K562 (cell line): ENCODE results near the gene AIRE. TPM values are rescaled to one million over a fixed set of nuclear protein-coding genes. Genes with fewer than 3 reads are reported as not detected.
A peak's percentile ranks its signal among the peaks of the same experiment; 100 is the strongest.

Experiments
- ASH1L ChIP-seq: fragments of 450-650 bp; IDR thresholded peaks from 2 replicates; pipeline ENCODE4 v1.6.1; 2018; ENCODE audit warnings: borderline replicate concordance, mild to moderate bottlenecking, low read depth; ENCODE audit not compliant: partially characterized antibody
- ATF7 ChIP-seq: fragments of 450-650 bp; IDR thresholded peaks from 2 replicates; pipeline ENCODE4 v1.7.1; 2014; ENCODE audit warnings: mild to moderate bottlenecking, moderate library complexity
- CREB5 ChIP-seq: fragments of 250-450 bp; sonication (Bioruptor Pico); IDR thresholded peaks from 2 replicates; pipeline ENCODE4 v1.5.0; 2020; ENCODE audit warnings: mild to moderate bottlenecking
- CREM ChIP-seq: IDR thresholded peaks from 2 replicates; pipeline ENCODE4 v1.6.1; 2014; ENCODE audit warnings: antibody characterized with exemption, low read depth
- CTBP1 ChIP-seq: fragments of 450-650 bp; IDR thresholded peaks from 2 replicates; pipeline ENCODE4 v1.6.1; 2016; ENCODE audit warnings: borderline replicate concordance
- EGR1 ChIP-seq: fragments of 450-650 bp; conservative IDR thresholded peaks from 2 replicates; pipeline ENCODE4 v1.6.1; 2017; ENCODE audit warnings: mild to moderate bottlenecking
- KLF1 ChIP-seq: fragments of 450-650 bp; IDR thresholded peaks from 2 replicates; pipeline ENCODE4 v1.6.1; 2016; ENCODE audit warnings: missing genetic modification characterization, missing compliant biosample characterization
- KLF16 ChIP-seq: IDR thresholded peaks from 2 replicates; pipeline ENCODE4 v1.6.1; 2016; ENCODE audit warnings: antibody characterized with exemption
- NCOA1 ChIP-seq: fragments of 450-650 bp; IDR thresholded peaks from 2 replicates; pipeline ENCODE4 v1.6.1; 2016; ENCODE audit warnings: low read depth
- RAD21 ChIP-seq, 2 experiments: fragments of 250-450 bp in 1 of 2; fragments of 450-650 bp in 1 of 2; sonication (Bioruptor Pico) in 1 of 2; formaldehyde crosslinking in 1 of 2; IDR thresholded peaks in 1 of 2; conservative IDR thresholded peaks in 1 of 2; 2 replicates each; pipeline versions ENCODE4 v1.4.0 to v1.8.0; 2020 to 2022; ENCODE audit warnings: mild to moderate bottlenecking in 2 of 2, moderate library complexity in 1 of 2
- RCOR1 ChIP-seq, 2 experiments: IDR thresholded peaks; 2 replicates each; pipeline ENCODE4 v1.6.1; 2012; ENCODE audit warnings: low read depth in 2 of 2, low read length in 2 of 2, borderline replicate concordance in 1 of 2, improper control_type of control experiment in 1 of 2
- SIRT6 ChIP-seq: IDR thresholded peaks from one replicate; pipeline ENCODE4 v1.6.1; 2012; ENCODE audit warnings: low read depth, mild to moderate bottlenecking, control low read depth, inconsistent platforms, low read length, moderate library complexity
- SMAD4 ChIP-seq: fragments of 250-450 bp; sonication (Bioruptor Pico); conservative IDR thresholded peaks from 2 replicates; pipeline ENCODE4 v1.8.0; 2021; ENCODE audit warnings: inconsistent platforms, mild to moderate bottlenecking, moderate library complexity
- SMARCC2 ChIP-seq: fragments of 450-650 bp; IDR thresholded peaks from 2 replicates; pipeline ENCODE4 v1.6.1; 2017; ENCODE audit warnings: antibody characterized with exemption, moderate library complexity, mild to moderate bottlenecking, low read depth
- SP1 ChIP-seq: sonication (generic); formaldehyde crosslinking; IDR thresholded peaks from 2 replicates; pipeline ENCODE4 v1.8.1; 2022; ENCODE audit warnings: mild to moderate bottlenecking, missing genetic modification reagents
- TCF3 ChIP-seq: sonication (generic); formaldehyde crosslinking; IDR thresholded peaks from 2 replicates; pipeline ENCODE4 v1.4.0; 2020; ENCODE audit warnings: mild to moderate bottlenecking, missing genetic modification reagents
- TFAP4 ChIP-seq: sonication (generic); formaldehyde crosslinking; IDR thresholded peaks from 2 replicates; pipeline ENCODE4 v1.8.0; 2022; ENCODE audit warnings: missing genetic modification reagents, mild to moderate bottlenecking, moderate library complexity, borderline replicate concordance
- ZBTB11 ChIP-seq, 3 experiments: fragments of 200-800 bp in 1 of 3; fragments of 250-450 bp in 1 of 3; fragments of 450-650 bp in 1 of 3; sonication (Bioruptor Pico) in 1 of 3; sonication (Bioruptor generic) in 1 of 3; formaldehyde crosslinking in 1 of 3; IDR thresholded peaks; 2 replicates each; pipeline versions ENCODE4 v1.6.1 to v1.8.0; 2016 to 2022; ENCODE audit warnings: mild to moderate bottlenecking in 2 of 3, missing genetic modification characterization in 2 of 3, missing compliant biosample characterization in 1 of 3, moderate library complexity in 1 of 3
- ZC3H4 ChIP-seq: sonication (generic); formaldehyde crosslinking; IDR thresholded peaks from 2 replicates; pipeline ENCODE4 v1.9.0; 2021; ENCODE audit warnings: missing genetic modification reagents, borderline replicate concordance
- ZNF124 ChIP-seq: sonication (generic); formaldehyde crosslinking; IDR thresholded peaks from 2 replicates; pipeline ENCODE4 v1.8.1; 2022; ENCODE audit warnings: missing genetic modification reagents
- ZNF384 ChIP-seq: IDR thresholded peaks from 2 replicates; pipeline ENCODE4 v1.6.1; 2012; ENCODE audit warnings: low read depth, low read length, improper control_type of control experiment
- ZNF444 ChIP-seq: fragments of 250-450 bp; sonication (Bioruptor Pico); IDR thresholded peaks from 2 replicates; pipeline ENCODE4 v1.4.0; 2020; ENCODE audit warnings: mild to moderate bottlenecking, moderate library complexity
- ZNF75A ChIP-seq: fragments of 450-650 bp; formaldehyde crosslinking; IDR thresholded peaks from 2 replicates; pipeline ENCODE4 v1.4.0; 2020; ENCODE audit warnings: mild to moderate bottlenecking
- polyA plus RNA-seq, 8 experiments: library from polyadenylated mRNA; depleted of rRNA in 4 of 8; stranded (reverse) in 5 of 8; unstranded in 3 of 8; fragments of >200 nt; fragmentation: Nextera tagmentation in 2 of 8; fragmentation: Illumina TruSeq in 1 of 8; extraction: Ambion mirVana in 2 of 8; extraction: Trizol in 1 of 8; gene quantifications; 2 replicates each; pipeline versions ENCODE4 v1.2.1 to v1.2.3, GENCODE V29; 2011 to 2014; ENCODE audit warnings: inconsistent platforms in 1 of 8, missing spikeins in 1 of 8
- total RNA-seq, 7 experiments: library from RNA; depleted of rRNA in 6 of 7; stranded (reverse); fragments of >200 nt in 6 of 7; fragmentation: Illumina TruSeq in 2 of 7; extraction: Trizol in 2 of 7; gene quantifications; 2 replicates each; pipeline versions ENCODE4 v1.2.1 to v1.2.3, GENCODE V29; 2011 to 2021; ENCODE audit warnings: low replicate concordance in 1 of 7

Gene AIRE
- total and polyA plus RNA-seq, 9 of the 15 experiments (the other 6 are each of a cell fraction or from before 2014, with no cell fraction given): 0.01 TPM; not detected in 8

- TF ChIP-seq ZC3H4 (CRISPR knock-in tag): no peak
- TF ChIP-seq ZNF444 (CRISPR knock-in tag): no peak
- TF ChIP-seq CREM: no peak
- no peak for TF ChIP-seq CREB5
- TF ChIP-seq RAD21 (CRISPR knock-in tag; conservative IDR thresholded peaks at IDR 0.05 in 1 of 2, IDR thresholded peaks at IDR 0.05 in 1 of 2): peak; percentile 97 to 99
- no peak; the same call in 1 of the 2 replicates for TF ChIP-seq ZNF384
- TF ChIP-seq SP1 (CRISPR knock-in tag): 0 out of 2 replicates have a peak, but pooled peaks have one; percentile 46
- TF ChIP-seq ZNF124 (CRISPR knock-in tag): no peak
- TF ChIP-seq NCOA1: no peak
- TF ChIP-seq CTBP1: peak; percentile 78; the same call in 1 of the 2 replicates
- TF ChIP-seq KLF1 (tag): no peak
- peak in 1 of 2 experiments; percentile 51; a peak in 1 of 4 replicates for TF ChIP-seq RCOR1 (IDR thresholded peaks at IDR 0.05; ENCODE audit: borderline replicate concordance in 1 of 2, low read depth in 2 of 2, low read length in 2 of 2)
- no peak for TF ChIP-seq SMARCC2
- TF ChIP-seq ZNF75A (CRISPR knock-in tag): peak; percentile 42; the same call in 1 of the 2 replicates
- TF ChIP-seq TCF3 (CRISPR knock-in tag): no peak
- peak; percentile 67 for TF ChIP-seq ATF7
- TF ChIP-seq KLF16: no peak; the same call in 1 of the 2 replicates
- TF ChIP-seq ASH1L: no peak
- TF ChIP-seq EGR1: no peak
- no peak for TF ChIP-seq SIRT6
- peak; percentile 20; the same call in 1 of the 2 replicates for TF ChIP-seq TFAP4 (CRISPR knock-in tag)
- peak; percentile 54; the same call in 1 of the 2 replicates for TF ChIP-seq SMAD4 (CRISPR knock-in tag)
- no peak for TF ChIP-seq ZBTB11 (CRISPR knock-in tag; IDR thresholded peaks at IDR 0.05)
These were observed 18.0 kb upstream of the AIRE start (continued) for GRCh38 chr21:44267655-44268142.
